Measurements from ENCODE around the gene MDFIC2. TPM values are rescaled to one million over a fixed set of nuclear protein-coding genes. Genes with fewer than 3 reads are reported as not detected.
A peak's percentile ranks its signal among the peaks of the same experiment; 100 is the strongest.

MDFIC2 gene
- total and polyA plus RNA-seq, 2 of the 13 experiments (the other 11 are each of a cell fraction or from before 2014, with no cell fraction given), result not detected

DNA sequence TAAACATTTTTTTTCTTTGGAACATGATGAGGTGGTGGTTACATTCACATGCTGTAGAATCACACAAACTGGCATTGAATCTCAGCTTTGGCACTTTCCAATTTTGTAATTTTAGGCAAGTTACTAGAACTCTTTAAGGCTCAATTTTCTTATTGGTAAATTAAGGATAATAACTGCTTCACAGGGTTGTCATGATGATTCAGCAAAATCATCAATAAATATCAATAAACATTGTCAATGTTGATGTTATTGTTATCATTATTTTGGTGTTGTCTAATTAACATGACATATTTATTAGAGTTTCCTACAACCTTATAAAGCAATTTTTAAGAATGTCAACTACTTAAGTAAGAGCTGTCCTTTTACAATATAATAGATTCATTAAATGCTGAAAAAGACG is 1.6 kb downstream of the MDFIC2 start:
- Histone ChIP-seq H3K4me1 (ENCODE audit: insufficient read depth, low read length) (no peaks in the 10 kb centered on the region), H4K20me1 (ENCODE audit: insufficient read depth, low read length) (no peaks in the 10 kb centered on the region), H3K36me3 (replicated peaks in 1 of 2; ENCODE audit: control insufficient read depth in 1 of 2, insufficient read depth in 2 of 2, low read length in 2 of 2) (no peaks in the 10 kb centered on the region), H3K9me3 (ENCODE audit: low read length) (no peaks in the 10 kb centered on the region), H3K4me3 (replicated peaks in 1 of 3; ENCODE audit: insufficient read depth in 1 of 3, low read depth in 2 of 3, low read length in 3 of 3) (no peak overlapping the region), H2AFZ (ENCODE audit: low read length) (no peak overlapping the region), H3K79me2 (ENCODE audit: insufficient read depth, low read length) (no peaks in the 10 kb centered on the region), H3K9ac (ENCODE audit: insufficient read depth, low read depth, low read length) (no peak overlapping the region), H3K27me3 (ENCODE audit: control insufficient read depth in 1 of 2, insufficient read depth in 2 of 2, low read length in 2 of 2) (no peaks in the 10 kb centered on the region), H3K27ac (ENCODE audit: extremely low read length, insufficient read depth, low read length) (no peak overlapping the region), H3K4me2 (ENCODE audit: low read depth, low read length) (no peak overlapping the region)
- ChIA-PET POLR2A (no interaction called here), CTCF (ENCODE audit: low intra/inter-chr PET ratio, low total read pairs) (no interaction called here)
- DNase-seq (ENCODE audit: low spot score), result no peak
- FAIRE-seq, result no peak
- intact Hi-C loops (cut with micrococcal nuclease; ENCODE audit: unreplicated experiment) (no loop called here), in situ Hi-C loops (cut with HindIII; ENCODE audit: extremely low pct_ligation_motif_present, low pct_unique_long_range_greater_than_20kb) (no loop called here)
- 100% methylated on average over 1 of the region's 1 CpG for WGBS (ENCODE audit: low lambda C conversion rate)
- TF ChIP-seq, protein P1, sequence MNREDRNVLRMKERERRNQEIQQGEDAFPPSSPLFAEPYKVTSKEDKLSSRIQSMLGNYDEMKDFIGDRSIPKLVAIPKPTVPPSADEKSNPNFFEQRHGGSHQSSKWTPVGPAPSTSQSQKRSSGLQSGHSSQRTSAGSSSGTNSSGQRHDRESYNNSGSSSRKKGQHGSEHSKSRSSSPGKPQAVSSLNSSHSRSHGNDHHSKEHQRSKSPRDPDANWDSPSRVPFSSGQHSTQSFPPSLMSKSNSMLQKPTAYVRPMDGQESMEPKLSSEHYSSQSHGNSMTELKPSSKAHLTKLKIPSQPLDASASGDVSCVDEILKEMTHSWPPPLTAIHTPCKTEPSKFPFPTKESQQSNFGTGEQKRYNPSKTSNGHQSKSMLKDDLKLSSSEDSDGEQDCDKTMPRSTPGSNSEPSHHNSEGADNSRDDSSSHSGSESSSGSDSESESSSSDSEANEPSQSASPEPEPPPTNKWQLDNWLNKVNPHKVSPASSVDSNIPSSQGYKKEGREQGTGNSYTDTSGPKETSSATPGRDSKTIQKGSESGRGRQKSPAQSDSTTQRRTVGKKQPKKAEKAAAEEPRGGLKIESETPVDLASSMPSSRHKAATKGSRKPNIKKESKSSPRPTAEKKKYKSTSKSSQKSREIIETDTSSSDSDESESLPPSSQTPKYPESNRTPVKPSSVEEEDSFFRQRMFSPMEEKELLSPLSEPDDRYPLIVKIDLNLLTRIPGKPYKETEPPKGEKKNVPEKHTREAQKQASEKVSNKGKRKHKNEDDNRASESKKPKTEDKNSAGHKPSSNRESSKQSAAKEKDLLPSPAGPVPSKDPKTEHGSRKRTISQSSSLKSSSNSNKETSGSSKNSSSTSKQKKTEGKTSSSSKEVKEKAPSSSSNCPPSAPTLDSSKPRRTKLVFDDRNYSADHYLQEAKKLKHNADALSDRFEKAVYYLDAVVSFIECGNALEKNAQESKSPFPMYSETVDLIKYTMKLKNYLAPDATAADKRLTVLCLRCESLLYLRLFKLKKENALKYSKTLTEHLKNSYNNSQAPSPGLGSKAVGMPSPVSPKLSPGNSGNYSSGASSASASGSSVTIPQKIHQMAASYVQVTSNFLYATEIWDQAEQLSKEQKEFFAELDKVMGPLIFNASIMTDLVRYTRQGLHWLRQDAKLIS (CRISPR knock-in tag; IDR thresholded peaks at IDR 0.05), result no peak
- TF ChIP-seq SNRNP70 (IDR thresholded peaks at IDR 0.05; ENCODE audit: low read depth, low read length), result no peak
- no peak for TF ChIP-seq ZBTB20 (CRISPR knock-in tag; IDR thresholded peaks at IDR 0.05; ENCODE audit: borderline replicate concordance, low read depth)
- peak; percentile 71 for TF ChIP-seq MAFF (IDR thresholded peaks at IDR 0.05; ENCODE audit: low read depth, low read length)
- TF ChIP-seq, protein P2, sequence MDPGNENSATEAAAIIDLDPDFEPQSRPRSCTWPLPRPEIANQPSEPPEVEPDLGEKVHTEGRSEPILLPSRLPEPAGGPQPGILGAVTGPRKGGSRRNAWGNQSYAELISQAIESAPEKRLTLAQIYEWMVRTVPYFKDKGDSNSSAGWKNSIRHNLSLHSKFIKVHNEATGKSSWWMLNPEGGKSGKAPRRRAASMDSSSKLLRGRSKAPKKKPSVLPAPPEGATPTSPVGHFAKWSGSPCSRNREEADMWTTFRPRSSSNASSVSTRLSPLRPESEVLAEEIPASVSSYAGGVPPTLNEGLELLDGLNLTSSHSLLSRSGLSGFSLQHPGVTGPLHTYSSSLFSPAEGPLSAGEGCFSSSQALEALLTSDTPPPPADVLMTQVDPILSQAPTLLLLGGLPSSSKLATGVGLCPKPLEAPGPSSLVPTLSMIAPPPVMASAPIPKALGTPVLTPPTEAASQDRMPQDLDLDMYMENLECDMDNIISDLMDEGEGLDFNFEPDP (CRISPR knock-in tag; conservative IDR thresholded peaks at IDR 0.05), result no peak
- TF ChIP-seq, protein P3, sequence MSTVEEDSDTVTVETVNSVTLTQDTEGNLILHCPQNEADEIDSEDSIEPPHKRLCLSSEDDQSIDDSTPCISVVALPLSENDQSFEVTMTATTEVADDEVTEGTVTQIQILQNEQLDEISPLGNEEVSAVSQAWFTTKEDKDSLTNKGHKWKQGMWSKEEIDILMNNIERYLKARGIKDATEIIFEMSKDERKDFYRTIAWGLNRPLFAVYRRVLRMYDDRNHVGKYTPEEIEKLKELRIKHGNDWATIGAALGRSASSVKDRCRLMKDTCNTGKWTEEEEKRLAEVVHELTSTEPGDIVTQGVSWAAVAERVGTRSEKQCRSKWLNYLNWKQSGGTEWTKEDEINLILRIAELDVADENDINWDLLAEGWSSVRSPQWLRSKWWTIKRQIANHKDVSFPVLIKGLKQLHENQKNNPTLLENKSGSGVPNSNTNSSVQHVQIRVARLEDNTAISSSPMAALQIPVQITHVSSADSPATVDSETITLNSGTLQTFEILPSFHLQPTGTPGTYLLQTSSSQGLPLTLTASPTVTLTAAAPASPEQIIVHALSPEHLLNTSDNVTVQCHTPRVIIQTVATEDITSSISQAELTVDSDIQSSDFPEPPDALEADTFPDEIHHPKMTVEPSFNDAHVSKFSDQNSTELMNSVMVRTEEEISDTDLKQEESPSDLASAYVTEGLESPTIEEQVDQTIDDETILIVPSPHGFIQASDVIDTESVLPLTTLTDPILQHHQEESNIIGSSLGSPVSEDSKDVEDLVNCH (CRISPR knock-in tag; IDR thresholded peaks at IDR 0.05), result no peak
- peak; percentile 69 to 86 for TF ChIP-seq MAFK (conservative IDR thresholded peaks at IDR 0.05 in 1 of 2, IDR thresholded peaks at IDR 0.05 in 1 of 2; ENCODE audit: low read length in 2 of 2)
- no peak for ATAC-seq
- BruUV-seq (replicated peaks), result no TSS peak
